HCT116 (cell line): ENCODE measurements around the gene OPN1SW.

ENCODE experiments used
- CTCF ChIP-seq, 3 experiments: fragments of 200-600 bp in 1 of 3; sonication (generic) in 1 of 3; IDR thresholded peaks in 2 of 3; conservative IDR thresholded peaks in 1 of 3; 2 replicates each; pipeline ENCODE4 v1.5.1; 2012 to 2017; ENCODE audit warnings: low read depth in 2 of 3, low read length in 2 of 3, antibody characterized with exemption in 1 of 3, borderline replicate concordance in 1 of 3, control low read depth in 1 of 3, mild to moderate bottlenecking in 1 of 3, mixed read lengths in 1 of 3, mixed run types in 1 of 3, moderate library complexity in 1 of 3; ENCODE audit not compliant: insufficient read depth in 1 of 3
- MAX ChIP-seq: IDR thresholded peaks from 2 replicates; pipeline ENCODE4 v1.6.1; 2012
- POLR2A ChIP-seq: IDR thresholded peaks from 2 replicates; pipeline ENCODE4 v1.7.0; 2011; ENCODE audit warnings: borderline replicate concordance; ENCODE audit not compliant: insufficient read depth, insufficient read length; ENCODE audit errors: extremely low read depth
- RAD21 ChIP-seq: IDR thresholded peaks from 2 replicates; pipeline ENCODE4 v1.6.1; 2012; ENCODE audit warnings: low read depth, mild to moderate bottlenecking
- SIN3A ChIP-seq: IDR thresholded peaks from 2 replicates; pipeline ENCODE4 v1.6.1; 2012; ENCODE audit warnings: low read depth
- TCF7L2 ChIP-seq: IDR thresholded peaks from 2 replicates; pipeline ENCODE4 v1.7.0; 2011; ENCODE audit warnings: borderline replicate concordance, inconsistent platforms; ENCODE audit not compliant: insufficient read depth, insufficient read length; ENCODE audit errors: extremely low read depth
- YY1 ChIP-seq: IDR thresholded peaks from 2 replicates; pipeline ENCODE4 v1.6.1; 2011; ENCODE audit warnings: low read length, low read depth, moderate library complexity, mild to moderate bottlenecking; ENCODE audit not compliant: insufficient replicate concordance; ENCODE audit errors: extremely low read depth

GRCh38 chr7:128733278-128733645 lies 42.3 kb downstream of the OPN1SW start:
- TF ChIP-seq SIN3A (no peak), RAD21 (no peak), CTCF (IDR thresholded peaks at IDR 0.05 in 2 of 3, conservative IDR thresholded peaks at IDR 0.05 in 1 of 3; ENCODE audit: borderline replicate concordance in 1 of 3, insufficient read depth in 1 of 3, low read depth in 2 of 3, low read length in 2 of 3) (no peak), POLR2A (no peak), MAX (no peak), YY1 (no peak), TCF7L2 (no peak)
